HepG2 (cell line): ENCODE results near the gene AMD1. TPM values are rescaled to one million over a fixed set of nuclear protein-coding genes. Genes with fewer than 3 reads are reported as not detected.

ENCODE experiments used
- ERF ChIP-seq: IDR thresholded peaks from 2 replicates; pipeline ENCODE4 v1.6.1; 2018; ENCODE audit warnings: missing biosample characterization, missing genetic modification reagents
- GABPB1 ChIP-seq: IDR thresholded peaks from 2 replicates; pipeline ENCODE4 v1.6.1; 2016; ENCODE audit warnings: mild to moderate bottlenecking, missing genetic modification reagents, moderate library complexity, missing compliant biosample characterization
- GATAD2A ChIP-seq: IDR thresholded peaks from 2 replicates; pipeline ENCODE4 v1.6.1; 2016
- MAZ ChIP-seq, 2 experiments: sonication (generic) in 1 of 2; formaldehyde crosslinking in 1 of 2; IDR thresholded peaks; 2 replicates each; pipeline versions ENCODE4 v1.5.0 to v1.6.1; 2012 to 2020; ENCODE audit warnings: low read depth in 2 of 2, mild to moderate bottlenecking in 2 of 2, borderline replicate concordance in 1 of 2, improper control_type of control experiment in 1 of 2, low read length in 1 of 2, missing genetic modification reagents in 1 of 2, moderate library complexity in 1 of 2
- NONO ChIP-seq, 2 experiments: fragments of 450-650 bp in 1 of 2; sonication (generic) in 1 of 2; formaldehyde crosslinking in 1 of 2; IDR thresholded peaks in 1 of 2; conservative IDR thresholded peaks in 1 of 2; 2 replicates each; pipeline versions ENCODE4 v1.6.1 to v1.8.0; 2017 to 2022; ENCODE audit warnings: mild to moderate bottlenecking in 1 of 2, missing genetic modification reagents in 1 of 2, moderate library complexity in 1 of 2
- POGZ ChIP-seq: sonication (generic); formaldehyde crosslinking; IDR thresholded peaks from 2 replicates; pipeline ENCODE4 v1.4.0; 2020; ENCODE audit warnings: mild to moderate bottlenecking, missing genetic modification reagents
- POLR2AphosphoS2 ChIP-seq: IDR thresholded peaks from 2 replicates; pipeline ENCODE4 v1.6.1; 2011; ENCODE audit warnings: low read depth, low read length, improper control_type of control experiment
- RBM39 ChIP-seq: fragments of 200-400 bp; formaldehyde crosslinking; IDR thresholded peaks from one replicate; pipeline ENCODE4 v1.6.1; 2018; ENCODE audit warnings: antibody characterized with exemption, mild to moderate bottlenecking, low read depth, low read length; ENCODE audit not compliant: poor library complexity, severe bottlenecking
- REL ChIP-seq: sonication (generic); formaldehyde crosslinking; conservative IDR thresholded peaks from 2 replicates; pipeline ENCODE4 v1.8.0; 2022; ENCODE audit warnings: mild to moderate bottlenecking, missing genetic modification reagents, moderate library complexity
- REPIN1 ChIP-seq: sonication (generic); formaldehyde crosslinking; IDR thresholded peaks from 2 replicates; pipeline ENCODE4 v1.8.0; 2022; ENCODE audit warnings: missing genetic modification reagents, low read depth, mild to moderate bottlenecking, borderline replicate concordance
- SOX6 ChIP-seq, 2 experiments: fragments of 450-650 bp in 1 of 2; sonication (generic) in 1 of 2; formaldehyde crosslinking in 1 of 2; IDR thresholded peaks; 2 replicates each; pipeline versions ENCODE4 v1.4.0 to v1.6.1; 2017 to 2020; ENCODE audit warnings: antibody characterized with exemption in 1 of 2, mild to moderate bottlenecking in 1 of 2, missing genetic modification reagents in 1 of 2
- SRSF9 ChIP-seq: fragments of 200-400 bp; formaldehyde crosslinking; IDR thresholded peaks from 2 replicates; pipeline ENCODE4 v1.6.1; 2018; ENCODE audit warnings: borderline replicate concordance, mild to moderate bottlenecking, low read depth, low read length; ENCODE audit not compliant: insufficient read depth, poor library complexity, severe bottlenecking
- TBX2 ChIP-seq: sonication (generic); formaldehyde crosslinking; IDR thresholded peaks from 2 replicates; pipeline ENCODE4 v1.5.0; 2020; ENCODE audit warnings: missing genetic modification reagents, mild to moderate bottlenecking, borderline replicate concordance
- THAP11 ChIP-seq: IDR thresholded peaks from 2 replicates; pipeline ENCODE4 v1.6.1; 2016; ENCODE audit warnings: missing biosample characterization, missing genetic modification reagents
- TMF1 ChIP-seq: sonication (generic); formaldehyde crosslinking; IDR thresholded peaks from 2 replicates; pipeline ENCODE4 v1.8.1; 2022; ENCODE audit warnings: low read depth, missing genetic modification reagents
- ZNF543 ChIP-seq: sonication (generic); formaldehyde crosslinking; IDR thresholded peaks from 2 replicates; pipeline ENCODE4 v1.4.0; 2020; ENCODE audit warnings: mild to moderate bottlenecking, missing genetic modification reagents
- ZNF547 ChIP-seq: sonication (generic); formaldehyde crosslinking; IDR thresholded peaks from 2 replicates; pipeline ENCODE4 v1.5.1; 2020; ENCODE audit warnings: mild to moderate bottlenecking, missing genetic modification reagents
- ZNF552 ChIP-seq: sonication (generic); formaldehyde crosslinking; IDR thresholded peaks from 2 replicates; pipeline ENCODE4 v1.9.0; 2022; ENCODE audit warnings: missing genetic modification reagents, mild to moderate bottlenecking, borderline replicate concordance
- ZNF724P ChIP-seq: sonication (generic); formaldehyde crosslinking; IDR thresholded peaks from 2 replicates; pipeline ENCODE4 v1.8.0; 2022; ENCODE audit warnings: missing genetic modification reagents, borderline replicate concordance
- ZNF841 ChIP-seq: sonication (generic); formaldehyde crosslinking; IDR thresholded peaks from 2 replicates; pipeline ENCODE4 v1.8.1; 2023; ENCODE audit warnings: missing genetic modification reagents, borderline replicate concordance
- ZSCAN21 ChIP-seq: sonication (generic); formaldehyde crosslinking; IDR thresholded peaks from 2 replicates; pipeline ENCODE4 v1.8.0; 2022; ENCODE audit warnings: mild to moderate bottlenecking, missing genetic modification reagents, moderate library complexity, borderline replicate concordance
- polyA plus RNA-seq, 8 experiments: library from polyadenylated mRNA; depleted of rRNA in 3 of 8; stranded (reverse) in 7 of 8; unstranded in 1 of 8; fragments of >200 nt; fragmentation: Illumina TruSeq in 4 of 8; extraction: Trizol in 4 of 8; gene quantifications; 2 replicates each; pipeline versions ENCODE4 v1.2.1 to v1.2.3, GENCODE V29; 2011 to 2016; ENCODE audit warnings: low read depth in 4 of 8, missing spikeins in 1 of 8, mixed read lengths in 1 of 8; ENCODE audit not compliant: insufficient read depth in 1 of 8
- total RNA-seq, 5 experiments: library from RNA; depleted of rRNA; stranded (reverse); fragments of >200 nt; fragmentation: Illumina TruSeq; extraction: Trizol; gene quantifications; 2 replicates each; pipeline ENCODE4 v1.2.3, GENCODE V29; 2016; ENCODE audit warnings: low read depth in 1 of 5
- TF ChIP-seq, protein P1 (sequence below): sonication (generic); formaldehyde crosslinking; IDR thresholded peaks from 2 replicates; pipeline ENCODE4 v1.4.0; 2020; ENCODE audit warnings: missing genetic modification reagents, borderline replicate concordance
- TF ChIP-seq, protein P2 (sequence below): sonication (generic); formaldehyde crosslinking; IDR thresholded peaks from 2 replicates; pipeline ENCODE4 v1.5.1; 2020; ENCODE audit warnings: mild to moderate bottlenecking, missing genetic modification reagents, moderate library complexity

Gene AMD1
- total and polyA plus RNA-seq, 2 of the 13 experiments (the other 11 are each of a cell fraction or from before 2014, with no cell fraction given), result 108 to 123 TPM

GRCh38 chr6:110875548-110876169, 1.1 kb downstream of the AMD1 start (continued):
- TF ChIP-seq ZSCAN21 (CRISPR knock-in tag) (peak; percentile 62), ZNF552 (CRISPR knock-in tag) (0 out of 2 replicates have a peak, but pooled peaks have one; percentile 37), GATAD2A (peak; percentile 19), RBM39 (peak; percentile 62), ERF (CRISPR knock-in tag) (no peak), TBX2 (CRISPR knock-in tag) (peak; percentile 42; the same call in 1 of the 2 replicates), REL (CRISPR knock-in tag) (0 out of 2 replicates have a peak, but pooled peaks have one; percentile 44), ZNF841 (CRISPR knock-in tag) (no peak), ZNF547 (CRISPR knock-in tag) (peak; percentile 35; the same call in 1 of the 2 replicates), GABPB1 (CRISPR knock-in tag) (peak; percentile 43; the same call in 1 of the 2 replicates), SRSF9 (no peak), ZNF724P (CRISPR knock-in tag) (no peak), POLR2AphosphoS2 (0 out of 2 replicates have a peak, but pooled peaks have one; percentile 3), TMF1 (CRISPR knock-in tag) (0 out of 2 replicates have a peak, but pooled peaks have one; percentile 21), ZNF543 (CRISPR knock-in tag) (peak; percentile 60; the same call in 1 of the 2 replicates), NONO (IDR thresholded peaks at IDR 0.05) (no peak), NONO (CRISPR knock-in tag; conservative IDR thresholded peaks at IDR 0.05) (0 out of 2 replicates have a peak, but pooled peaks have one; percentile 65), POGZ (CRISPR knock-in tag) (peak; percentile 52), THAP11 (CRISPR knock-in tag) (0 out of 2 replicates have a peak, but pooled peaks have one; percentile 1), REPIN1 (peak; percentile 20; the same call in 1 of the 2 replicates), SOX6 (IDR thresholded peaks at IDR 0.05) (no peak), SOX6 (CRISPR knock-in tag; IDR thresholded peaks at IDR 0.05) (peak; percentile 73), MAZ (IDR thresholded peaks at IDR 0.05; ENCODE audit: borderline replicate concordance, low read depth, low read length) (no peak), MAZ (CRISPR knock-in tag; IDR thresholded peaks at IDR 0.05; ENCODE audit: low read depth) (peak; percentile 43)
- TF ChIP-seq, protein P1, sequence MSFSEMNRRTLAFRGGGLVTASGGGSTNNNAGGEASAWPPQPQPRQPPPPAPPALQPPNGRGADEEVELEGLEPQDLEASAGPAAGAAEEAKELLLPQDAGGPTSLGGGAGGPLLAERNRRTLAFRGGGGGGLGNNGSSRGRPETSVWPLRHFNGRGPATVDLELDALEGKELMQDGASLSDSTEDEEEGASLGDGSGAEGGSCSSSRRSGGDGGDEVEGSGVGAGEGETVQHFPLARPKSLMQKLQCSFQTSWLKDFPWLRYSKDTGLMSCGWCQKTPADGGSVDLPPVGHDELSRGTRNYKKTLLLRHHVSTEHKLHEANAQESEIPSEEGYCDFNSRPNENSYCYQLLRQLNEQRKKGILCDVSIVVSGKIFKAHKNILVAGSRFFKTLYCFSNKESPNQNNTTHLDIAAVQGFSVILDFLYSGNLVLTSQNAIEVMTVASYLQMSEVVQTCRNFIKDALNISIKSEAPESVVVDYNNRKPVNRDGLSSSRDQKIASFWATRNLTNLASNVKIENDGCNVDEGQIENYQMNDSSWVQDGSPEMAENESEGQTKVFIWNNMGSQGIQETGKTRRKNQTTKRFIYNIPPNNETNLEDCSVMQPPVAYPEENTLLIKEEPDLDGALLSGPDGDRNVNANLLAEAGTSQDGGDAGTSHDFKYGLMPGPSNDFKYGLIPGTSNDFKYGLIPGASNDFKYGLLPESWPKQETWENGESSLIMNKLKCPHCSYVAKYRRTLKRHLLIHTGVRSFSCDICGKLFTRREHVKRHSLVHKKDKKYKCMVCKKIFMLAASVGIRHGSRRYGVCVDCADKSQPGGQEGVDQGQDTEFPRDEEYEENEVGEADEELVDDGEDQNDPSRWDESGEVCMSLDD (CRISPR knock-in tag), result peak; percentile 60; the same call in 1 of the 2 replicates
- TF ChIP-seq, protein P2, sequence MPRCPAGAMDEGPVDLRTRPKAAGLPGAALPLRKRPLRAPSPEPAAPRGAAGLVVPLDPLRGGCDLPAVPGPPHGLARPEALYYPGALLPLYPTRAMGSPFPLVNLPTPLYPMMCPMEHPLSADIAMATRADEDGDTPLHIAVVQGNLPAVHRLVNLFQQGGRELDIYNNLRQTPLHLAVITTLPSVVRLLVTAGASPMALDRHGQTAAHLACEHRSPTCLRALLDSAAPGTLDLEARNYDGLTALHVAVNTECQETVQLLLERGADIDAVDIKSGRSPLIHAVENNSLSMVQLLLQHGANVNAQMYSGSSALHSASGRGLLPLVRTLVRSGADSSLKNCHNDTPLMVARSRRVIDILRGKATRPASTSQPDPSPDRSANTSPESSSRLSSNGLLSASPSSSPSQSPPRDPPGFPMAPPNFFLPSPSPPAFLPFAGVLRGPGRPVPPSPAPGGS (CRISPR knock-in tag), result 0 out of 2 replicates have a peak, but pooled peaks have one; percentile 35
